G401.6 (cell line): ENCODE data around the gene LSM7.

Experiments
- FAIRE-seq: peaks from 2 replicates; lab custom pipeline; 2012; peaks lifted over from hg19 to GRCh38; lab: Jason Lieb, UNC

Gene LSM7

GRCh38 chr19:2323707-2324106 is 4.7 kb downstream of the LSM7 start:
- no peak for FAIRE-seq

- no peak for FAIRE-seq
Measured at GRCh38 chr19:2321565-2322283, 6.7 kb downstream of the LSM7 start.

GRCh38 chr19:2320939-2321338 is 7.4 kb downstream of the LSM7 start:
- FAIRE-seq = no peak

- no peak for FAIRE-seq
Measured at GRCh38 chr19:2320049-2320448, 8.3 kb downstream of the LSM7 start.

GRCh38 chr19:2319551-2319950 is 8.8 kb downstream of the LSM7 start:
- FAIRE-seq = no peak

- FAIRE-seq = no peak
Measured at GRCh38 chr19:2318923-2319322, 9.5 kb downstream of the LSM7 start.

GRCh38 chr19:2317756-2318155 is 10.6 kb downstream of the LSM7 start:
- FAIRE-seq = no peak

- FAIRE-seq = no peak
Measured at GRCh38 chr19:2317300-2317699, 11.1 kb downstream of the LSM7 start.

- FAIRE-seq = peak; percentile 63
Measured at GRCh38 chr19:2315818-2316353, 12.5 kb downstream of the LSM7 start.

- no peak for FAIRE-seq
Measured at GRCh38 chr19:2315121-2315817, 13.1 kb downstream of the LSM7 start.

- no peak for FAIRE-seq
Measured at GRCh38 chr19:2312820-2313501, 15.4 kb downstream of the LSM7 start.

GRCh38 chr19:2311093-2311492 is 17.3 kb downstream of the LSM7 start:
- no peak for FAIRE-seq

- no peak for FAIRE-seq
Measured at GRCh38 chr19:2309734-2310362, 18.5 kb downstream of the LSM7 start.

- FAIRE-seq = no peak
Measured at GRCh38 chr19:2308114-2308556, 20.3 kb downstream of the LSM7 start, which contains the start of gene LINGO3. Gene LINGO3 (minus strand): TSS chr19:2308154. CDS start chr19:2291776, 16,378 bp downstream.

GRCh38 chr19:2307518-2308012 is 20.8 kb downstream of the LSM7 start:
- FAIRE-seq = no peak

GRCh38 chr19:2306971-2307370 is 21.4 kb downstream of the LSM7 start:
- no peak for FAIRE-seq

- FAIRE-seq = no peak
Measured at GRCh38 chr19:2306281-2306806, 22.0 kb downstream of the LSM7 start.

- no peak for FAIRE-seq
Measured at GRCh38 chr19:2305452-2306280, 22.7 kb downstream of the LSM7 start.

- no peak for FAIRE-seq
Measured at GRCh38 chr19:2303211-2303798, 25.1 kb downstream of the LSM7 start.

- no peak for FAIRE-seq
Measured at GRCh38 chr19:2302319-2303210, 25.8 kb downstream of the LSM7 start.
